NOMO-1 (cell line): ENCODE results near the gene DYNLT4.
"Not testable (repeated sequence)": the region's sequence is repeated elsewhere in the genome, so short reads cannot be mapped to it uniquely, and the experiment has no call there.

Experiments used
- DNase-seq, 2 experiments: peaks; one replicate each; lab custom pipeline; 2025; ENCODE audit not compliant: unreplicated experiment in 2 of 2; lab: John Stamatoyannopoulos, UW

DYNLT4 gene

DNA sequence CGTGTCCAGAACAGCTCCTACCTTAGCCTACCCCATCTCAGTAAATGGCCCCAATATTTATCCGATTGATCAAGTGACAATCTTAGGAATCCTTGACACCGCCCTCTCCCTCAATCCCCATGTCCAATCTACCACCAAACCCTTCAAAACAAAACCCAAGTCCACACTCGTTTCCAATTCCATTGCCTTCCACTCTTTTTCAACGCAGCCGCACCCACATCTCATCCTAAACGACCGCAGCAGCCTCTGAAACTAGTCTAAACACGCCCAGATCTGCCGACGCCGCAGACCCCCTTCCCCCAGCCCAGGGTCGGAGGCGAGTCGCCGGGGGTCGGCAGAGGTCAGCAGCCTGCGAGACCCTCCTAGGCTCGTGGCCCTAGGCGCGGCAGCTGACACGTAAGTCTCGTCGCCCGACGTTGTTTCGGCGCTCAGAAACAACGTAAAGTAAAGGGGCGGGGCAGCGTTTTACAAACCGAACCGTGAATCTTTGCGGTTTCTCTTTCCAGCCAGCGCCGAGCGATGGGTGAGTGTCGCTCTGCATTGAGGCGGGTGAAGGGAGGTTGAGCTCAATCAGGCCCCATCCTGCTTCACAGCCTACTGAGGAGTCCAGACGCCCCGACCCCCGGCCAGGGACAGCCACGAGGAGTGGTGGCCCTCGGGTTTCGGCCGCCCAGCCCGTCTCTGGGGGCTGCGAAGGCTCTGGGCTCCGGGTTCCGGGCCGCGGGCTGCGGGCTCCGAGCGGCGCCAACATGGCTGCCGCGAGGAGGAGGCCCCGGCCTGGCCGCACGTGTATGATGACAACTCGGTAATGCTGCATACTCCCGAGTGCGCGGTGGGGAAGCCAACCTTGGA lies 31.8 kb downstream of the DYNLT4 start, which contains the start of gene RPS8:
Gene RPS8, plus strand, starts transcription at position 463 of the 852 bp plus-strand sequence. Its CDS starts 57 bp downstream, at position 520.
- peak; percentile 85 to 87 for DNase-seq

DNA sequence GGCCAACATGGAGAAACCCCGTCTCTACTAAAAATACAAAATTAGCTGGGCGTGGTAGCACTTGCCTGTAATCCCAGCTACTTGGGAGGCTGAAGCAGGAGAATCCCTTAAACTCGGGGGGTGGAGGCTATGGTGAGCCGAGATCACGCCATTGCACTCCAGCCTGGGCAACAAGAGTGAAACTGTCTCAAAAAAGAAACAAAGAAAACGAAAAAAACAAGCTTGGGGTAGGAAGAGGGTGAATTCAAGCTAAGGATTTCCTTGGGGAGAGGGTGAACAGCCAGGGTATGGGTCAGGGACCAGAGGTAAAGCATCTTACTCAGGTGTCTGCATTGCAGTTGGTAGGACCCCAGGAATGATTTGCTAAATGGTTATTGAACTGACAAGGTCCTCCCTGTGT lies 40.7 kb downstream of the DYNLT4 start:
- DNase-seq, result not testable (repeated sequence)

DNA sequence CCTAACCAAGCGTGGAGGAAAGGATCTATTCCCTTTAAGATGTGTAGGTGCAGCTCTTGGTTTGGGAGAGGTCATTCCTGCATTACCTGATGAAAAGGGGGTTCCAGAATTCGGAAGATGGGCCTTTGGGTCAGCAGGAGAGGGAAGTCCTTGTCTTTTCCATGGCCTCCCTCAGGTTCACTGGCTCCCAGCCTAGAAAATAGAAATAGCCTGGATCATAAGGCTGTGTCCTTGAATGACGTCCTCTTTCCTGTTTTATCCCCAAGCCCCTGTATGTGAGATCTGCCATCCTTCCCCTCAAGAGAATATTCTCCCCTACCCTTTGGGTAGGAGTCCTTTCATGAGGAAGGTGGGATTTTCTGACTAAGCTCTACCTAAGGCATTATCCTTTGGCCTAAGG lies 46.3 kb downstream of the DYNLT4 start:
- DNase-seq, result no peak

DNA sequence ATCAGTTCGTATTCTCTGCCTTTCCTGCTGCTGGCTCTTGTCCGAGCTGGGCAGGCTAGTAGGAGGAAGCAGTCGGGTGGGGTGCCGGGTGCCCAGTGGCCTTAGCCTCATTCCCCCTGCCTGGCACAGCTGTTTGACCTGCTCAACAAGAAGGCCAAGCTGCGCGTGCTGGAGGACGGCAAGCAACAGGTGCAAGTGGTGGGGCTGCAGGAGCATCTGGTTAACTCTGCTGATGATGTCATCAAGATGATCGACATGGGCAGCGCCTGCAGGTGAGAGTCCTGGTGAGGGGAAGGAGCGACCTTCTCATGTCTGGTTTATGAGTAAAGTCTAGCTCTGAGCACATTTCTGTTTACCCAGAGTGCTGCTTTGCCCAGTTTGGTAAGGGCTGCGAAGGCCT lies 48.1 kb downstream of the DYNLT4 start:
- DNase-seq, result no peak

DNA sequence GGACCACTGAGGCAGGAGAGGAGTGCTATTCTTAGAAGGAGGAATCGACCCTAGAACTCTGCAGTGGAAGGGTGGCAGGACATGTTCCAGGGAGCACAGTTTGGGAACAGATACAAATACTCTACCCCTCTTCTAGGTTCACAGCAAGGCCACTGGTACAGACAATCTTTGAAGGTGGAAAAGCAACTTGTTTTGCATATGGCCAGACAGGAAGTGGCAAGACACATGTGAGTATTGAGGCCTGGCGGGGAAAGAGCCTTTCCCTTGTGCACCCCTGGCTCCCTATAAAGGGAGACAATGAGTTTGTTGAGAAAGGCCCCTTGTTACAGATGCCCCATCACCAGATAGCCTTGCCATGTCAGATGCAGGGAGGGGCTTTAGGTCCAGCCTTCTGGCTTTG lies 49.7 kb downstream of the DYNLT4 start:
- no peak for DNase-seq
